Skeletal muscle satellite cell (primary cell): Measurements from ENCODE around the gene CAP1. TPM values are rescaled to one million over a fixed set of nuclear protein-coding genes. Genes with fewer than 3 reads are reported as not detected.
A peak's percentile ranks its signal among the peaks of the same experiment; 100 is the strongest.
"Not testable (repeated sequence)": the region's sequence is repeated elsewhere in the genome, so short reads cannot be mapped to it uniquely, and the experiment has no call there.

Source experiments
- H3K27me3 ChIP-seq: 2 replicates; pipeline ENCODE4 v1.7.0; 2013; ENCODE audit warnings: low read length; ENCODE audit not compliant: control insufficient read depth, insufficient read depth
- H3K36me3 ChIP-seq: 2 replicates; pipeline ENCODE4 v1.7.0; 2013; ENCODE audit warnings: mild to moderate bottlenecking, control low read depth, low read length; ENCODE audit not compliant: insufficient read depth
- H3K4me1 ChIP-seq: 2 replicates; pipeline ENCODE4 v1.7.0; 2013; ENCODE audit warnings: low read length; ENCODE audit not compliant: control insufficient read depth, insufficient read depth
- H3K4me2 ChIP-seq: 2 replicates; pipeline ENCODE4 v1.7.0; 2013; ENCODE audit warnings: mild to moderate bottlenecking, low read length
- H3K4me3 ChIP-seq: 2 replicates; pipeline ENCODE4 v1.7.0; 2013; ENCODE audit warnings: low read length
- H3K9ac ChIP-seq: 2 replicates; pipeline ENCODE4 v1.7.0; 2013; ENCODE audit warnings: mild to moderate bottlenecking, low read depth, low read length, moderate library complexity
- H3K9me3 ChIP-seq: replicated peaks from 2 replicates; pipeline ENCODE4 v1.7.0; 2013; ENCODE audit warnings: mild to moderate bottlenecking, control low read depth, low read length
- total RNA-seq: library from RNA; depleted of rRNA; stranded (reverse); fragments of >200 nt; gene quantifications from 2 replicates; pipeline ENCODE4 v1.2.3, GENCODE V29; 2012; rRNA removed

The CAP1 gene
- total RNA-seq = 404 and 440 TPM in 2 replicates

- Histone ChIP-seq H3K4me1 (peaks cover 58% of the 10 kb centered on the region), H3K4me3 (peak within 1 kb of the TSS; percentile 90), H3K27me3 (no peaks in the 10 kb centered on the region)
These were observed at the start of gene CAP1 for GRCh38 chr1:40040511-40041465. CAP1 (plus strand) TSS chr1:40040729; CDS start chr1:40059347, 18,618 bp downstream.

GRCh38 chr1:39992234-39992633 lies 48.3 kb upstream of the CAP1 start:
- Histone ChIP-seq H3K4me2 (no peak overlapping the region), H3K9ac (no peak overlapping the region), H3K27me3 (no peaks in the 10 kb centered on the region), H3K4me3 (no peak overlapping the region), H3K36me3 (no peaks in the 10 kb centered on the region), H3K9me3 (no peaks in the 10 kb centered on the region), H3K4me1 (peaks cover 6% of the 10 kb centered on the region)

More at GRCh38 chr1:40040511-40041465, at the start of gene CAP1:
- Histone ChIP-seq H3K9ac (peak within 1 kb of the TSS; percentile 99), H3K9me3 (no peaks in the 10 kb centered on the region), H3K4me2 (peak within 1 kb of the TSS; percentile 96), H3K36me3 (peaks cover 17% of the 10 kb centered on the region)

GRCh38 chr1:39992888-39993287 lies 47.6 kb upstream of the CAP1 start:
- Histone ChIP-seq H3K27me3 (no peaks in the 10 kb centered on the region), H3K9ac (no peak overlapping the region), H3K4me3 (no peak overlapping the region), H3K4me2 (no peak overlapping the region), H3K36me3 (no peaks in the 10 kb centered on the region), H3K4me1 (peaks cover 6% of the 10 kb centered on the region), H3K9me3 (no peaks in the 10 kb centered on the region)

GRCh38 chr1:39995973-39996393 lies 44.5 kb upstream of the CAP1 start:
- H3K4me3 ChIP-seq = no peak overlapping the region
- H3K36me3 ChIP-seq = no peaks in the 10 kb centered on the region
- no peak overlapping the region for H3K9ac ChIP-seq
- no peaks in the 10 kb centered on the region for H3K9me3 ChIP-seq
- H3K4me2 ChIP-seq = no peak overlapping the region
- H3K27me3 ChIP-seq = peaks cover 2% of the 10 kb centered on the region
- peaks cover 6% of the 10 kb centered on the region for H3K4me1 ChIP-seq

- Histone ChIP-seq H3K36me3 (no peaks in the 10 kb centered on the region), H3K9ac (no peak overlapping the region), H3K4me1 (peaks cover 6% of the 10 kb centered on the region), H3K9me3 (no peaks in the 10 kb centered on the region), H3K27me3 (peaks cover 2% of the 10 kb centered on the region), H3K4me2 (no peak overlapping the region), H3K4me3 (no peak overlapping the region)
These were observed 44.0 kb upstream of the CAP1 start for GRCh38 chr1:39996396-39997004.

GRCh38 chr1:40001456-40001855 lies 39.1 kb upstream of the CAP1 start:
- Histone ChIP-seq H3K4me1 (no peaks in the 10 kb centered on the region), H3K36me3 (no peaks in the 10 kb centered on the region), H3K4me2 (no peak overlapping the region), H3K9ac (no peak overlapping the region), H3K4me3 (no peak overlapping the region), H3K9me3 (no peaks in the 10 kb centered on the region), H3K27me3 (peaks cover 7% of the 10 kb centered on the region)

- Histone ChIP-seq H3K4me1 (no peaks in the 10 kb centered on the region), H3K4me3 (no peak overlapping the region), H3K36me3 (no peaks in the 10 kb centered on the region), H3K9me3 (no peaks in the 10 kb centered on the region), H3K4me2 (no peak overlapping the region), H3K9ac (no peak overlapping the region), H3K27me3 (peaks cover 7% of the 10 kb centered on the region)
These were observed 37.1 kb upstream of the CAP1 start for GRCh38 chr1:40003156-40004093.

- Histone ChIP-seq H3K4me2 (no peak overlapping the region), H3K4me1 (no peaks in the 10 kb centered on the region), H3K36me3 (no peaks in the 10 kb centered on the region), H3K4me3 (no peak overlapping the region), H3K9me3 (no peaks in the 10 kb centered on the region), H3K9ac (no peak overlapping the region), H3K27me3 (peaks cover 4% of the 10 kb centered on the region)
These were observed 35.7 kb upstream of the CAP1 start for GRCh38 chr1:40004857-40005256.

- H3K4me2 ChIP-seq, H3K4me3 ChIP-seq, H3K9ac ChIP-seq, H3K4me1 ChIP-seq, H3K27me3 ChIP-seq, H3K36me3 ChIP-seq, H3K9me3 ChIP-seq: not testable (repeated sequence)
These were observed 33.0 kb upstream of the CAP1 start for GRCh38 chr1:40007481-40008034.

GRCh38 chr1:40011198-40011597 lies 29.3 kb upstream of the CAP1 start:
- Histone ChIP-seq H3K27me3 (no peaks in the 10 kb centered on the region), H3K9ac (no peak overlapping the region), H3K4me1 (peaks cover 13% of the 10 kb centered on the region)

More at GRCh38 chr1:40011198-40011597, 29.3 kb upstream of the CAP1 start:
- no peaks in the 10 kb centered on the region for H3K36me3 ChIP-seq
- H3K4me3 ChIP-seq = no peak overlapping the region
- no peaks in the 10 kb centered on the region for H3K9me3 ChIP-seq
- no peak overlapping the region for H3K4me2 ChIP-seq
